HG02973 (cell line): ENCODE results near the gene TBX19.
A peak's percentile ranks its signal among the peaks of the same experiment; 100 is the strongest.

Experiments
- ATAC-seq: cut with Tn5 transposase; IDR thresholded peaks from one replicate; pipeline ENCODE4 v1.9.1; 2021; ENCODE audit warnings: moderate library complexity; ENCODE audit not compliant: unreplicated experiment

TBX19 gene

GRCh38 chr1:168280296-168280927 is at the start of gene TBX19:
TSS of gene TBX19 (plus strand) at chr1:168280877. CDS start at chr1:168281091, 214 bp downstream.
- ATAC-seq: no peak

GRCh38 chr1:168234846-168235547 is 45.7 kb upstream of the TBX19 start:
- peak; percentile 82 for ATAC-seq

GRCh38 chr1:168235548-168235885 is 45.2 kb upstream of the TBX19 start:
- ATAC-seq: no peak

- no peak for ATAC-seq
Measured at GRCh38 chr1:168235937-168236336, 44.7 kb upstream of the TBX19 start.

- ATAC-seq: no peak
Measured at GRCh38 chr1:168236836-168237611, 43.7 kb upstream of the TBX19 start.

GRCh38 chr1:168243198-168243597 is 37.5 kb upstream of the TBX19 start:
- no peak for ATAC-seq

- ATAC-seq: no peak
Measured at GRCh38 chr1:168243636-168244212, 37.0 kb upstream of the TBX19 start.

- no peak for ATAC-seq
Measured at GRCh38 chr1:168245042-168245441, 35.6 kb upstream of the TBX19 start.

GRCh38 chr1:168246506-168246905 is 34.2 kb upstream of the TBX19 start:
- ATAC-seq: no peak

- no peak for ATAC-seq
Measured at GRCh38 chr1:168252204-168252733, 28.4 kb upstream of the TBX19 start.

- ATAC-seq: no peak
Measured at GRCh38 chr1:168256164-168256563, 24.5 kb upstream of the TBX19 start.

GRCh38 chr1:168257397-168257796 is 23.3 kb upstream of the TBX19 start:
- ATAC-seq: no peak

- no peak for ATAC-seq
Measured at GRCh38 chr1:168259567-168259966, 21.1 kb upstream of the TBX19 start.

- no peak for ATAC-seq
Measured at GRCh38 chr1:168260393-168260792, 20.3 kb upstream of the TBX19 start.

GRCh38 chr1:168261390-168261789 is 19.3 kb upstream of the TBX19 start:
- ATAC-seq: no peak

GRCh38 chr1:168263130-168263529 is 17.5 kb upstream of the TBX19 start:
- no peak for ATAC-seq

GRCh38 chr1:168264296-168264695 is 16.4 kb upstream of the TBX19 start:
- ATAC-seq: no peak

- ATAC-seq: no peak
Measured at GRCh38 chr1:168265596-168265995, 15.1 kb upstream of the TBX19 start.

- ATAC-seq: no peak
Measured at GRCh38 chr1:168266644-168267186, 14.0 kb upstream of the TBX19 start.

- ATAC-seq: no peak
Measured at GRCh38 chr1:168271636-168272035, 9.0 kb upstream of the TBX19 start.

- ATAC-seq: no peak
Measured at GRCh38 chr1:168273575-168273974, 7.1 kb upstream of the TBX19 start.
